BLaER1 treated with 17β-estradiol and CSF1 and Interleukin-3, amounts not matched to agents 10 nM and 100 nM (cell line): ENCODE measurements around the gene DYNC1H1.

Experiments
- H3K27ac ChIP-seq, 11 experiments: shearing (Covaris generic); formaldehyde crosslinking; 2 replicates each; pipeline ENCODE4 v1.8.1; 2022
- H3K27me3 ChIP-seq, 11 experiments: shearing (Covaris generic); formaldehyde crosslinking; 2 replicates each; pipeline ENCODE4 v1.8.1; 2022
- H3K36me3 ChIP-seq, 11 experiments: shearing (Covaris generic); formaldehyde crosslinking; 2 replicates each; pipeline ENCODE4 v1.8.1; 2022
- H3K4me1 ChIP-seq, 10 experiments: shearing (Covaris generic); formaldehyde crosslinking; 2 replicates each; pipeline ENCODE4 v1.8.1; 2022
- H3K4me2 ChIP-seq, 11 experiments: shearing (Covaris generic); formaldehyde crosslinking; 2 replicates each; pipeline ENCODE4 v1.8.1; 2022
- H3K4me3 ChIP-seq, 10 experiments: shearing (Covaris generic); formaldehyde crosslinking; 2 replicates each; pipeline ENCODE4 v1.8.1; 2022
- H3K9ac ChIP-seq, 11 experiments: shearing (Covaris generic); formaldehyde crosslinking; 2 replicates each; pipeline ENCODE4 v1.8.1; 2022
- H3K9me3 ChIP-seq, 11 experiments: shearing (Covaris generic); formaldehyde crosslinking; replicated peaks in 1 of 11; 2 replicates each; pipeline ENCODE4 v1.8.1; 2022
- H4K20me1 ChIP-seq, 11 experiments: shearing (Covaris generic); formaldehyde crosslinking; 2 replicates each; pipeline ENCODE4 v1.8.1; 2022
- Cebpa-rat ChIP-seq, 11 experiments: shearing (Covaris generic); IDR thresholded peaks; 2 replicates each; pipeline ENCODE4 v1.8.1; 2022

Gene DYNC1H1

DNA sequence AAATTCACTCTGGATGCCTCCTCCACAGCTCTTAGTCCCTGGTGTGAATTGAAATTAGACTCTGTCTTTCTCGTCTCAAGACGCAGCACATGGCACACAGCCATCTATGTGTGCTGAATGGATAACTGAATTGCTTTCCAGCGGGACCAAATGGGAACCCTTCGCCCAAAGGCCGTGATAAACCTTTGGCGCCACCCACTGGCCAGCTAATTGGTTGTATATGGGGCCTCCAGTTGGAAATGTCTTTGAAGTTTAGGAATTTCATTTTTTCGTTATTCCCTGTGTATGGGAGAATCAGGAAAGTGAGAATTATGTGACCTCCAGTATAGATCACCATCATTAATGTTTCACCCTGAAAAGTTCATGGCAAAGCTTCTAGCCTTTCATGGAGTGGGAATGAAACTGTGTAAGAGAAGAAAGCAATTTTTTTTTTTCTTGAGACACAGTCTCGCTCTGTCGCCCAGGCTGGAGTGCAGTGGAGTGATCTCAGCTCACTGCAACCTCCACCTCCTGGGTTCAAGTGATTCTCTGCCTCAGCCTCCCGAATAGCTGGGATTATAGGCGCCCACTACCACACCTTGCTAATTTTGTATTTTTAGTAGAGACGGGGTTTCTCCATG is 132.3 kb downstream of the DYNC1H1 start:
- H3K4me2 ChIP-seq = peak overlapping the region in 6 of 11 experiments; percentile 2 to 32 (median 22); a peak in 7 of 22 replicates

DNA sequence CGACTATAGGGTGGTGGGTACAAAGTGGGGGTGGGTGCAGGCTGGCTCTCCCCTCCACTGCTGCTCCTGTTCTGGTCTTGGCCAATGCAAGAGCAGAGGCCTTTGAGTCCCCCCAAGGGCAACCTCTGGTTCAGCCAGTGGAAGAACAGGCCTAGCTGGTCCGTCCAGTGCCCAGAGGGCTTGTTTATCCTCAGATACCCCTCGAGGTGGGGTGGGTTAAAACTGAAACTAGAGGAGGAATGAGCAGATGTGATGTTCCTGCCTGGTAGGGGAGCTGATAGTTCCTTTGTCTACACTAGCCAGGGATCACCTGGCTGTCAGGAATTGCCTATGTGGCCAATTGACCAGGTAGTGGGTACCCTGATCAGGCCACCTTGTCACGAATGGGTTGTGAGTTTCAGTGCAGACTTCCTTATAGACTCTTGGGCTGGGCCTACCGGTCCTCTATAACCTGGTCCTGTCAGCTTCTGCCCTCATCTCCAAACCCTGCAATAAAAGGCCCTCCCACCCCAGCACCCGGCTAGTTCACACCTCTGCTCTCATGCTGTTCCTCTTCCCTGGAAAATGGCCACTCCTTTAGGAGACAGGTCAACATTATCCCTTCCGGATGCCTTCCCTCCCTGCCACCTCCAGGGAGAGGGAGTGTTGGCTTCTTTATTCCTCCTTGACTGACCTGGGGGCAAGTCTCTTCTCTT is 133.2 kb downstream of the DYNC1H1 start:
- Histone ChIP-seq H3K27me3 (no peaks in the 10 kb centered on the region), H4K20me1 (no peaks in the 10 kb centered on the region), H3K27ac (peak overlapping the region in 1 of 11 experiments; percentile 6; a peak in 2 of 22 replicates), H3K4me1 (peaks cover 7 to 18% (median 15%) of the 10 kb centered on the region in 10 experiments), H3K4me2 (no peak overlapping the region; a peak in 1 of 22 replicates), H3K36me3 (peaks cover 0 to 11% (median 0%) of the 10 kb centered on the region in 11 experiments; a peak in 2 of 22 replicates), H3K9me3 (no peaks in the 10 kb centered on the region), H3K4me3 (no peak overlapping the region), H3K9ac (peak overlapping the region in 6 of 11 experiments; percentile 28 to 44 (median 32); a peak in 7 of 22 replicates)
- no peak for TF ChIP-seq Cebpa-rat (IDR thresholded peaks at IDR 0.05)

More for the DNA sequence above, 132.3 kb downstream of the DYNC1H1 start:
- no peak overlapping the region for H3K27ac ChIP-seq
- H3K27me3 ChIP-seq = no peaks in the 10 kb centered on the region
- peaks cover 6 to 18% (median 15%) of the 10 kb centered on the region in 10 experiments; a peak in 17 of 20 replicates for H3K4me1 ChIP-seq
- no peaks in the 10 kb centered on the region for H3K9me3 ChIP-seq
- peaks cover 0 to 7% (median 0%) of the 10 kb centered on the region in 11 experiments; a peak in 2 of 22 replicates for H3K36me3 ChIP-seq
- no peaks in the 10 kb centered on the region for H4K20me1 ChIP-seq
- H3K9ac ChIP-seq = peak overlapping the region in 5 of 11 experiments; percentile 8 to 42 (median 31); a peak in 3 of 22 replicates
- TF ChIP-seq Cebpa-rat (IDR thresholded peaks at IDR 0.05) = no peak
- H3K4me3 ChIP-seq = no peak overlapping the region

DNA sequence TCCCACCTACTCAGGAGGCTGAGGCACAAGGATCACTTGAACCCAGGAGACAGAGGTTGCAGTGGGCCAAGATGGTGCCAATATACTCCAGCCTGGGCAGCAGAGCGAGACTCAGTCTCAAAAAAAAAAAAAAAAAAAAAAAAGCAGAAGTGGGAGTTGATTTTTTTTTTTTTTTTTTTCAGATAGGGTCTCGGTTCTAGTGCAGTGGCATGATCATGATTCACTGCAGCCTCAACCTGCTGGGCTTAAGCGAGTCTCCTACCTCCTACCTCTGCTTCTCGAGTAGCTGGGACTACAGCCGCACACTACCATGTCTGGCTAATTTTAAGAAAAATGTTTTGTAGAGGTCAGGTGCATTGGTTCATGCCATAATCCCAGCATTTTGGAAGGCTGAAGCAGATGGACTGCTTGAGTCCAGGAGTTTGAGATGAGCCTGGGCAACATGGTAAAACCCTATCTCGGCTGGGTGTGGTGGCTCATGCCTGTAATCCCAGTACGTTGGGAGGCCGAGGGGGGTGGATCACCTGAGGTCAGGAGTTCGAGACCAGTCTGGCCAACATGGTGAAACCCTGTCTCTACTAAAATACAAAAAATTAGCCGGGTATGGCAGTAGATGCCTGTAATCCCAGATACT is 138.8 kb downstream of the DYNC1H1 start:
- peaks cover 0 to 11% (median 0%) of the 10 kb centered on the region in 11 experiments; a peak in 2 of 22 replicates for H3K36me3 ChIP-seq
- H3K9me3 ChIP-seq = no peaks in the 10 kb centered on the region
- TF ChIP-seq Cebpa-rat (IDR thresholded peaks at IDR 0.05) = no peak
- no peak overlapping the region for H3K27ac ChIP-seq
- H3K4me2 ChIP-seq = peak overlapping the region in 7 of 11 experiments; percentile 16 to 62 (median 48); a peak in 10 of 22 replicates
- H3K27me3 ChIP-seq = no peaks in the 10 kb centered on the region
- H4K20me1 ChIP-seq = no peaks in the 10 kb centered on the region
- H3K4me1 ChIP-seq = peaks cover 5 to 38% (median 21%) of the 10 kb centered on the region in 10 experiments; a peak in 16 of 20 replicates
- H3K9ac ChIP-seq = no peak overlapping the region
- no peak overlapping the region for H3K4me3 ChIP-seq

DNA sequence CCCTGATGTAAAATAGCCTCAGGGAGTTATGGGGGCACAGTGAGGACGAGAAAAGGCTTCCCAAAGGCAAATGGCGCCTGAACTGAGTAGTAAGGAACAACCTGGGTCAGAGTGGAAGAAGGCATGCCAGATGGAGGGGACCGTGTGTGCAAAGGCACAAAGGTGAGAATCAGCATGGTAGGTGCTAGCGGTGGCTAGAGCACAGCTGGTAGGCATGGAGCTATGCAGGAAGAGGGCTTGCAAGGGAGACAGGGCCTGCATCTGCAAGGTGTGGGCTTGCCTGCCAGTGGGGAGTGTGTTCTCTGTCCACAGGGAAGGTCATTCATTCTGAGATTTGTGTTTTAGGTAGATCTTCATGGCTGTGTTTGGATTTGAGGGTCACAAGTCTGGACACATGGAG is 141.0 kb downstream of the DYNC1H1 start:
- H3K9ac ChIP-seq = no peak overlapping the region
- H3K4me2 ChIP-seq = peak overlapping the region in 5 of 11 experiments; percentile 43 to 69 (median 65); a peak in 8 of 22 replicates
- peaks cover 5 to 38% (median 21%) of the 10 kb centered on the region in 10 experiments; a peak in 16 of 20 replicates for H3K4me1 ChIP-seq
- peaks cover 11 to 17% (median 15%) of the 10 kb centered on the region in 11 experiments; a peak in 20 of 22 replicates for H3K9me3 ChIP-seq
- peaks cover 0 to 11% (median 0%) of the 10 kb centered on the region in 11 experiments; a peak in 1 of 22 replicates for H3K36me3 ChIP-seq
- H4K20me1 ChIP-seq = no peaks in the 10 kb centered on the region
- no peak overlapping the region for H3K4me3 ChIP-seq
- no peak for TF ChIP-seq Cebpa-rat (IDR thresholded peaks at IDR 0.05)
- peak overlapping the region in 2 of 11 experiments; percentile 55; a peak in 2 of 22 replicates for H3K27ac ChIP-seq
- no peaks in the 10 kb centered on the region for H3K27me3 ChIP-seq
